Measurements from ENCODE around the gene SRSF5. TPM values are rescaled to one million over a fixed set of nuclear protein-coding genes. Genes with fewer than 3 reads are reported as not detected.

The SRSF5 gene
- total and polyA plus RNA-seq, 2 of the 8 experiments (the other 6 are each of a cell fraction or from before 2014, with no cell fraction given): 101 to 238 TPM

- Histone ChIP-seq H3K79me2 (ENCODE audit: control insufficient read depth in 1 of 2, insufficient read depth in 2 of 2, low read length in 2 of 2) (no peaks in the 10 kb centered on the region), H3K14ac (ENCODE audit: insufficient read length) (no peak overlapping the region), H3K4me3 (ENCODE audit: extremely low read depth in 1 of 4, insufficient read depth in 2 of 4, low read depth in 3 of 4, low read length in 4 of 4) (no peak overlapping the region), H3K79me1 (ENCODE audit: low read depth, low read length) (no peaks in the 10 kb centered on the region), H3K27ac (ENCODE audit: low read depth, low read length) (no peak overlapping the region), H3K4ac (replicated peaks; ENCODE audit: insufficient read length, low read depth, low read length) (no peak overlapping the region), H3K9me3 (ENCODE audit: insufficient read depth in 2 of 2, low read depth in 1 of 2, low read length in 1 of 2) (no peaks in the 10 kb centered on the region), H2BK20ac (ENCODE audit: low read length) (peak overlapping the region; percentile 57; the same call in 1 of the 2 replicates), H3K9ac (replicated peaks in 1 of 4; ENCODE audit: extremely low read depth in 1 of 4, low read depth in 3 of 4, low read length in 3 of 4) (no peak overlapping the region), H3K56ac (replicated peaks; ENCODE audit: insufficient read length, low read depth, low read length) (no peak overlapping the region), H3K27me3 (replicated peaks in 1 of 4; ENCODE audit: control insufficient read depth in 3 of 4, extremely low read depth in 1 of 4, insufficient read depth in 3 of 4, low read length in 3 of 4) (no peaks in the 10 kb centered on the region), H4K91ac (replicated peaks; ENCODE audit: insufficient read length, low read length) (no peak overlapping the region), H3K18ac (ENCODE audit: extremely low read depth, low read length) (peak overlapping the region; percentile 68; the same call in 1 of the 2 replicates), H2BK12ac (ENCODE audit: low read depth, low read length) (peak overlapping the region; percentile 42; the same call in 1 of the 2 replicates), H3K23me2 (ENCODE audit: low read depth, low read length) (no peaks in the 10 kb centered on the region; the same call in 1 of the 2 replicates), H3K23ac (ENCODE audit: insufficient read length) (no peak overlapping the region), H2AFZ (ENCODE audit: low read length) (0 out of 2 replicates have a peak overlapping the region, but pooled peaks have one; percentile 6), H3K4me2 (ENCODE audit: insufficient read depth in 1 of 2, low read depth in 2 of 2, low read length in 2 of 2) (0 out of 4 replicates have a peak overlapping the region, but pooled peaks of 1 of the 2 experiments have one; percentile 3), H4K5ac (ENCODE audit: insufficient read length, low read depth, low read length) (no peak overlapping the region), H4K8ac (ENCODE audit: extremely low read depth, insufficient read depth, low read length) (no peak overlapping the region), H2BK5ac (ENCODE audit: low read depth, low read length) (no peak overlapping the region), H2BK15ac (ENCODE audit: low read length) (no peak overlapping the region), H2BK120ac (replicated peaks; ENCODE audit: low read depth, low read length) (no peak overlapping the region), H3K4me1 (replicated peaks in 1 of 4; ENCODE audit: control insufficient read depth in 3 of 4, insufficient read depth in 4 of 4, low read length in 3 of 4) (peaks cover 2 to 10% (median 5%) of the 10 kb centered on the region in 4 experiments), H4K20me1 (replicated peaks in 1 of 2; ENCODE audit: control insufficient read depth in 1 of 2, insufficient read depth in 2 of 2, low read length in 2 of 2) (no peaks in the 10 kb centered on the region), H3K36me3 (ENCODE audit: control insufficient read depth in 2 of 4, insufficient read depth in 4 of 4, low read length in 3 of 4) (no peaks in the 10 kb centered on the region), H2AK5ac (ENCODE audit: low read depth, low read length) (no peak overlapping the region)
- no peak for DNase-seq (ENCODE audit: low read depth in 1 of 2, low spot score in 2 of 2)
- no peak for FAIRE-seq
- 60% methylated on average over 7 of the region's 7 CpGs; no CpG with 5 or more reads in 1 of the 2 experiments for WGBS, 2 experiments (ENCODE audit: extremely low coverage in 1 of 2, insufficient coverage in 1 of 2, insufficient read length in 1 of 2, insufficient replicate concordance in 2 of 2, low coverage in 1 of 2, low lambda C conversion rate in 2 of 2, missing lambda C conversion rate in 1 of 2)
- TF ChIP-seq KDM1A (IDR thresholded peaks at IDR 0.05; ENCODE audit: borderline replicate concordance, low read length): no peak
- ChIA-PET CTCF (ENCODE audit: partially characterized antibody) (interaction anchor here (0.8 to 6.5 kb wide), 11 partner anchors 10 to 144 kb away, joined by 3 to 45 read pairs (median 8); partner anchors contain the start of gene CCDC177), POLR2A (ENCODE audit: partially characterized antibody) (interaction anchor here (1.1 kb wide), 1 partner anchor 160 kb away, joined by 3 read pairs; no protein-coding TSS in a partner anchor)
Measured at GRCh38 chr14:69719501-69719951, 47.4 kb upstream of the SRSF5 start.

Measured in H1 (cell line).